Left ventricle myocardium inferior (tissue), 1 donor: ENCODE results near the gene EHD4. TPM values are rescaled to one million over a fixed set of nuclear protein-coding genes. Genes with fewer than 3 reads are reported as not detected.
A peak's percentile ranks its signal among the peaks of the same experiment; 100 is the strongest.

ENCODE experiments used
- DNase-seq: peaks from one replicate; pipeline ENCODE4 v3.0.0-alpha.2; 2020
- H3K27ac ChIP-seq: fragments of 200-600 bp; replicated peaks from 2 replicates; pipeline ENCODE4 v1.8.0; 2021
- H3K27me3 ChIP-seq: fragments of 200-600 bp; 2 replicates; pipeline ENCODE4 v1.8.0; 2021; ENCODE audit warnings: low read depth
- H3K36me3 ChIP-seq: fragments of 200-600 bp; 2 replicates; pipeline ENCODE4 v1.8.0; 2021
- H3K4me1 ChIP-seq: fragments of 200-600 bp; 2 replicates; pipeline ENCODE4 v1.8.0; 2021
- H3K4me3 ChIP-seq: fragments of 200-600 bp; 2 replicates; pipeline ENCODE4 v1.8.0; 2021; ENCODE audit warnings: mild to moderate bottlenecking, moderate library complexity
- H3K9me3 ChIP-seq: fragments of 200-600 bp; replicated peaks from 2 replicates; pipeline ENCODE4 v1.8.0; 2021
- CTCF ChIP-seq: fragments of 200-600 bp; IDR thresholded peaks from 2 replicates; pipeline ENCODE4 v1.8.0; 2021; ENCODE audit warnings: antibody characterized with exemption, mild to moderate bottlenecking, borderline replicate concordance
- intact Hi-C: fragments of 100-400 bp; cut with micrococcal nuclease; formaldehyde crosslinking; loops from one replicate; pipeline ENCODE4 v1.11.0; 2022
- total RNA-seq: library from RNA; stranded (reverse); fragmentation: NEBNext Ultra II Directional; extraction: Animal tissue kit (Norgen Biotek cat#: 25700); gene quantifications from one replicate; pipeline ENCODE4 v1.2.1, GENCODE V29; 2021
- donor health status: DM: no; HTN: yes; CAD: no; lungs with severe emphysema.

Gene EHD4
- total RNA-seq, 1 donor from 2014 or later, result 46.4 TPM

GRCh38 chr15:41990243-41990605 lies 17.9 kb upstream of the EHD4 start:
- no peaks in the 10 kb centered on the region for H3K9me3 ChIP-seq
- H3K27ac ChIP-seq, result no peak overlapping the region
- H3K4me3 ChIP-seq, result no peak overlapping the region
- no peak for TF ChIP-seq CTCF
- no peak for DNase-seq
- intact Hi-C loops, result loop anchor here (5.0 kb wide), 1 partner anchor 62 kb away; no protein-coding TSS in a partner anchor
- peaks cover 6% of the 10 kb centered on the region for H3K4me1 ChIP-seq
- H3K36me3 ChIP-seq, result no peaks in the 10 kb centered on the region
- H3K27me3 ChIP-seq, result no peaks in the 10 kb centered on the region

- Histone ChIP-seq H3K36me3 (no peaks in the 10 kb centered on the region), H3K9me3 (no peaks in the 10 kb centered on the region), H3K4me1 (peaks cover 6% of the 10 kb centered on the region), H3K4me3 (no peak overlapping the region), H3K27ac (no peak overlapping the region), H3K27me3 (no peaks in the 10 kb centered on the region)
- intact Hi-C loops, result loop anchor here (5.0 kb wide), 1 partner anchor 63 kb away; no protein-coding TSS in a partner anchor
- DNase-seq, result peak; percentile 82
- peak; percentile 99 for TF ChIP-seq CTCF
Observed at GRCh38 chr15:41989573-41990242, 17.4 kb upstream of the EHD4 start.

- intact Hi-C loops, result no loop called here
- TF ChIP-seq CTCF, result no peak
- H3K27ac ChIP-seq, result no peak overlapping the region
- H3K9me3 ChIP-seq, result no peaks in the 10 kb centered on the region
- no peaks in the 10 kb centered on the region for H3K36me3 ChIP-seq
- no peaks in the 10 kb centered on the region for H3K27me3 ChIP-seq
- no peak for DNase-seq
- peaks cover 6% of the 10 kb centered on the region for H3K4me1 ChIP-seq
- H3K4me3 ChIP-seq, result no peak overlapping the region
Observed at GRCh38 chr15:41988896-41989572, 16.7 kb upstream of the EHD4 start.

- Histone ChIP-seq H3K36me3 (no peaks in the 10 kb centered on the region), H3K27me3 (no peaks in the 10 kb centered on the region), H3K9me3 (no peaks in the 10 kb centered on the region), H3K4me3 (no peak overlapping the region), H3K27ac (no peak overlapping the region), H3K4me1 (no peaks in the 10 kb centered on the region)
- intact Hi-C loops, result no loop called here
- DNase-seq, result no peak
- no peak for TF ChIP-seq CTCF
Observed at GRCh38 chr15:41987925-41988275, 15.5 kb upstream of the EHD4 start.

- intact Hi-C loops, result no loop called here
- DNase-seq, result no peak
- no peak overlapping the region for H3K4me3 ChIP-seq
- H3K27me3 ChIP-seq, result no peaks in the 10 kb centered on the region
- no peak for TF ChIP-seq CTCF
- H3K9me3 ChIP-seq, result no peaks in the 10 kb centered on the region
- H3K4me1 ChIP-seq, result peaks cover 3% of the 10 kb centered on the region
- no peak overlapping the region for H3K27ac ChIP-seq
- H3K36me3 ChIP-seq, result no peaks in the 10 kb centered on the region
Observed at GRCh38 chr15:41987246-41987924, 15.0 kb upstream of the EHD4 start.
